SK-N-SH treated with all-trans-retinoic acid at 6 μM for 48 hours (cell line): Measurements from ENCODE around the gene LPAR5.

Source experiments
- ARNTL ChIP-seq: fragments of 450-650 bp; formaldehyde crosslinking; IDR thresholded peaks from 2 replicates; pipeline ENCODE4 v1.5.0; 2020; ENCODE audit warnings: low read depth, mild to moderate bottlenecking, moderate library complexity, borderline replicate concordance
- CSDC2 ChIP-seq: fragments of 250-450 bp; sonication (Bioruptor Pico); IDR thresholded peaks from 2 replicates; pipeline ENCODE4 v1.5.0; 2020; ENCODE audit warnings: mild to moderate bottlenecking, moderate library complexity
- OSR1 ChIP-seq: fragments of 250-450 bp; sonication (Bioruptor Pico); IDR thresholded peaks from 2 replicates; pipeline ENCODE4 v1.8.0; 2022; ENCODE audit warnings: moderate library complexity, mild to moderate bottlenecking, inconsistent platforms
- RARB ChIP-seq: fragments of 250-450 bp; sonication (Bioruptor Pico); IDR thresholded peaks from 2 replicates; pipeline ENCODE4 v1.8.0; 2021; ENCODE audit warnings: mild to moderate bottlenecking, moderate library complexity
- SNAI2 ChIP-seq: fragments of 250-450 bp; sonication (Bioruptor Pico); IDR thresholded peaks from 2 replicates; pipeline ENCODE4 v1.5.0; 2020; ENCODE audit warnings: mild to moderate bottlenecking, moderate library complexity
- TF ChIP-seq, protein P1 (sequence below): fragments of 250-450 bp; sonication (Bioruptor Pico); IDR thresholded peaks from 2 replicates; pipeline ENCODE4 v1.8.0; 2020; ENCODE audit warnings: mild to moderate bottlenecking, moderate library complexity, borderline replicate concordance

DNA sequence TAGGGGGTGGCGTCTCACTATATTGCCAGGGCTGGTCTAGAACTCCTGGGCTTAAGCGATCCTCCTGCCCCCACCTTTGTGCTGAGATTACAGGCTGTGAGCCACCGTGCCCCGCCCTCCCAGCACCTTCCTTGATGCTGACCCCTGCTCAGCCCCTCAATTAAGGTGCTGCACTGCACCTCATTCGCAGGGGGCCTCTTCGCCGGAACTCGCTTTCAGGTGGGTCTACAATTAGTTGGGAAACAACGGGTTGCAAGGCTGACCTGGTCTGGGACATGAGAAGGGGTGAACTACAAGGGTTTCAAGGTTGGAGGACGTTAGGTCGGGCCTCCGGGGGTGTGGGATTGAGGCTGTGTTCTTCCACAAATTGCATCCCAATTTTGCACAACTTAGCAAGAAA is 66.4 kb downstream of the LPAR5 start:
- TF ChIP-seq OSR1 (no peak), RARB (CRISPR knock-in tag) (no peak), SNAI2 (CRISPR knock-in tag) (no peak), CSDC2 (CRISPR knock-in tag) (no peak), ARNTL (no peak)
- TF ChIP-seq, protein P1, sequence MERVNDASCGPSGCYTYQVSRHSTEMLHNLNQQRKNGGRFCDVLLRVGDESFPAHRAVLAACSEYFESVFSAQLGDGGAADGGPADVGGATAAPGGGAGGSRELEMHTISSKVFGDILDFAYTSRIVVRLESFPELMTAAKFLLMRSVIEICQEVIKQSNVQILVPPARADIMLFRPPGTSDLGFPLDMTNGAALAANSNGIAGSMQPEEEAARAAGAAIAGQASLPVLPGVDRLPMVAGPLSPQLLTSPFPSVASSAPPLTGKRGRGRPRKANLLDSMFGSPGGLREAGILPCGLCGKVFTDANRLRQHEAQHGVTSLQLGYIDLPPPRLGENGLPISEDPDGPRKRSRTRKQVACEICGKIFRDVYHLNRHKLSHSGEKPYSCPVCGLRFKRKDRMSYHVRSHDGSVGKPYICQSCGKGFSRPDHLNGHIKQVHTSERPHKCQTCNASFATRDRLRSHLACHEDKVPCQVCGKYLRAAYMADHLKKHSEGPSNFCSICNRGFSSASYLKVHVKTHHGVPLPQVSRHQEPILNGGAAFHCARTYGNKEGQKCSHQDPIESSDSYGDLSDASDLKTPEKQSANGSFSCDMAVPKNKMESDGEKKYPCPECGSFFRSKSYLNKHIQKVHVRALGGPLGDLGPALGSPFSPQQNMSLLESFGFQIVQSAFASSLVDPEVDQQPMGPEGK (CRISPR knock-in tag), result no peak
